Measurements from ENCODE around the gene CPVL.

DNA sequence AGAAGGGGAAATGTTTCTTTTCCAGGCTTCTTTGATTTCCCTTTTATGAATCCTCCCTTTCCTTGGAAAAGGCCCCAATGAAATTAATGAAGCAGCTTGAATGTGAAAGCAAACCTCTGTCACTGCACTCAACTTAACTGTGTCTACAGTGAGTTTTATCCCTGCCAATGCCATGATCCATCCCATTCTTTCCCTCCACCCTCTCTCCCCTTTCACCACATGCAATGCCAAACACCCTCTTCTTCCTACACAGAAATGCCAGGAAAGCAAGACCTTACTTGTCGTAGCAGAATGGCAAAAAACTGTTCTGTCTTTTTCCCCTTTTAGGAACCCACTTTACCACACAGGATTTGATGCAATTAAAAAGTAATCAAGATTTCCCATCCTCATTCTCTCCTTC lies 140.9 kb downstream of the CPVL start:
- TF ChIP-seq, protein P1, sequence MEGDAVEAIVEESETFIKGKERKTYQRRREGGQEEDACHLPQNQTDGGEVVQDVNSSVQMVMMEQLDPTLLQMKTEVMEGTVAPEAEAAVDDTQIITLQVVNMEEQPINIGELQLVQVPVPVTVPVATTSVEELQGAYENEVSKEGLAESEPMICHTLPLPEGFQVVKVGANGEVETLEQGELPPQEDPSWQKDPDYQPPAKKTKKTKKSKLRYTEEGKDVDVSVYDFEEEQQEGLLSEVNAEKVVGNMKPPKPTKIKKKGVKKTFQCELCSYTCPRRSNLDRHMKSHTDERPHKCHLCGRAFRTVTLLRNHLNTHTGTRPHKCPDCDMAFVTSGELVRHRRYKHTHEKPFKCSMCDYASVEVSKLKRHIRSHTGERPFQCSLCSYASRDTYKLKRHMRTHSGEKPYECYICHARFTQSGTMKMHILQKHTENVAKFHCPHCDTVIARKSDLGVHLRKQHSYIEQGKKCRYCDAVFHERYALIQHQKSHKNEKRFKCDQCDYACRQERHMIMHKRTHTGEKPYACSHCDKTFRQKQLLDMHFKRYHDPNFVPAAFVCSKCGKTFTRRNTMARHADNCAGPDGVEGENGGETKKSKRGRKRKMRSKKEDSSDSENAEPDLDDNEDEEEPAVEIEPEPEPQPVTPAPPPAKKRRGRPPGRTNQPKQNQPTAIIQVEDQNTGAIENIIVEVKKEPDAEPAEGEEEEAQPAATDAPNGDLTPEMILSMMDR (IDR thresholded peaks at IDR 0.05) = no peak
- no peak for TF ChIP-seq POLR2A (IDR thresholded peaks at IDR 0.05)

Measured in suprapubic skin (tissue), 3 donors.